ENCODE data around the gene SLC22A17.

GRCh38 chr14:23359167-23359626 is 6.5 kb upstream of the SLC22A17 start:
- TF ChIP-seq E2F5 (CRISPR knock-in tag; IDR thresholded peaks at IDR 0.05) (no peak), MXD4 (CRISPR knock-in tag; IDR thresholded peaks at IDR 0.05; ENCODE audit: borderline replicate concordance) (no peak), CTCF (IDR thresholded peaks at IDR 0.05) (no peak), ZNF281 (CRISPR knock-in tag; IDR thresholded peaks at IDR 0.05) (no peak), MYBL2 (CRISPR knock-in tag; IDR thresholded peaks at IDR 0.05) (no peak), RELA (CRISPR knock-in tag; IDR thresholded peaks at IDR 0.05; ENCODE audit: borderline replicate concordance) (no peak), MAX (CRISPR knock-in tag; IDR thresholded peaks at IDR 0.05) (no peak), FOXP4 (CRISPR knock-in tag; IDR thresholded peaks at IDR 0.05) (no peak), MLX (CRISPR knock-in tag; IDR thresholded peaks at IDR 0.05) (no peak), PRDM15 (CRISPR knock-in tag; IDR thresholded peaks at IDR 0.05) (no peak), HMGXB4 (CRISPR knock-in tag; IDR thresholded peaks at IDR 0.05) (no peak), ZNF138 (CRISPR knock-in tag; conservative IDR thresholded peaks at IDR 0.05) (no peak), STAT6 (CRISPR knock-in tag; conservative IDR thresholded peaks at IDR 0.05; ENCODE audit: low read depth) (no peak), NR3C1 (CRISPR knock-in tag; conservative IDR thresholded peaks at IDR 0.05; ENCODE audit: low read depth) (no peak)
